PC-3 (cell line): ENCODE data around the gene TMEM117. TPM values are rescaled to one million over a fixed set of nuclear protein-coding genes. Genes with fewer than 3 reads are reported as not detected.

Experiments used
- ATAC-seq: fragments of 200-7000 bp; cut with Tn5 transposase; 2 replicates; pipeline ENCODE4 v1.9.1; 2020; ENCODE audit warnings: mild to moderate bottlenecking, moderate library complexity
- BruUV-seq: library from RNA; stranded (reverse); fragments of 400-500 nt; replicated peaks from 2 replicates; lab custom pipeline; 2021; lab: Mats Ljungman, UMichigan
- CTCF ChIA-PET: fragments of 300-600 bp; sonication (Branson Sonifier 250); formaldehyde crosslinking; loops from one replicate; lab custom pipeline; 2022; ENCODE audit warnings: antibody characterized with exemption; lab: Charles Lee
- POLR2A ChIA-PET: fragments of 300-600 bp; sonication (Branson Sonifier 250); formaldehyde crosslinking; loops from one replicate; lab custom pipeline; 2022; ENCODE audit warnings: antibody characterized with exemption; ENCODE audit not compliant: unreplicated experiment; lab: Charles Lee
- DNase-seq: peaks from one replicate; pipeline ENCODE4 v3.0.0-alpha.2; 2015
- H2AFZ ChIP-seq: fragments of 300-600 bp; sonication (generic); 2 replicates; pipeline ENCODE4 v1.6.0; 2016; ENCODE audit warnings: antibody characterized with exemption, low read length
- H3F3A ChIP-seq: fragments of 300-600 bp; sonication (generic); one replicate; pipeline ENCODE4 v1.6.0; 2017; ENCODE audit warnings: antibody characterized with exemption, low read length, control low read depth, mild to moderate bottlenecking; ENCODE audit not compliant: unreplicated experiment
- H3K27ac ChIP-seq: fragments of 300-600 bp; sonication (generic); 2 replicates; pipeline ENCODE4 v1.5.1; 2016; ENCODE audit warnings: mild to moderate bottlenecking, low read length
- H3K27me3 ChIP-seq: fragments of 300-600 bp; sonication (generic); 2 replicates; pipeline ENCODE4 v1.6.1; 2016; ENCODE audit warnings: low read length, mixed read lengths
- H3K36me3 ChIP-seq: fragments of 300-600 bp; sonication (generic); 2 replicates; pipeline ENCODE4 v1.6.1; 2016; ENCODE audit warnings: low read depth, mixed run types, low read length, mixed read lengths
- H3K4me1 ChIP-seq: fragments of 300-600 bp; sonication (generic); 2 replicates; pipeline ENCODE4 v1.5.1; 2016; ENCODE audit warnings: low read length; ENCODE audit not compliant: insufficient read depth
- H3K4me2 ChIP-seq: fragments of 300-600 bp; sonication (generic); 2 replicates; pipeline ENCODE4 v1.6.0; 2016; ENCODE audit warnings: low read length
- H3K4me3 ChIP-seq: fragments of 300-600 bp; sonication (generic); 2 replicates; pipeline ENCODE4 v1.5.1; 2016; ENCODE audit warnings: mild to moderate bottlenecking, low read length, mixed read lengths
- H3K79me2 ChIP-seq: fragments of 300-600 bp; sonication (generic); 2 replicates; pipeline ENCODE4 v1.6.1; 2017; ENCODE audit warnings: low read length, mixed read lengths
- H3K9ac ChIP-seq: fragments of 300-600 bp; sonication (generic); 2 replicates; pipeline ENCODE4 v1.6.0; 2016; ENCODE audit warnings: mild to moderate bottlenecking, low read length
- H3K9me2 ChIP-seq: fragments of 300-600 bp; sonication (generic); replicated peaks from 2 replicates; pipeline ENCODE4 v1.6.1; 2016; ENCODE audit warnings: mixed run types, low read length, mixed read lengths
- H3K9me3 ChIP-seq: fragments of 300-600 bp; sonication (generic); 2 replicates; pipeline ENCODE4 v1.6.1; 2016; ENCODE audit warnings: low read length, mixed read lengths
- H4K20me1 ChIP-seq: fragments of 300-600 bp; sonication (generic); 2 replicates; pipeline ENCODE4 v1.6.1; 2016; ENCODE audit warnings: low read length, mixed read lengths
- CTCF ChIP-seq: fragments of 300-600 bp; sonication (generic); conservative IDR thresholded peaks from 2 replicates; pipeline ENCODE4 v1.5.1; 2017; ENCODE audit warnings: antibody characterized with exemption, low read depth, mild to moderate bottlenecking, low read length
- EZH2 ChIP-seq: fragments of 300-600 bp; sonication (generic); IDR thresholded peaks from one replicate; pipeline ENCODE4 v1.6.1; 2017; ENCODE audit warnings: antibody characterized with exemption, mild to moderate bottlenecking, low read length; ENCODE audit not compliant: unreplicated experiment
- EZH2phosphoT487 ChIP-seq: fragments of 300-600 bp; sonication (generic); IDR thresholded peaks from 2 replicates; pipeline ENCODE4 v1.6.1; 2018; ENCODE audit warnings: mild to moderate bottlenecking, antibody characterized with exemption, low read length, borderline replicate concordance
- intact Hi-C: fragments of 100-400 bp; cut with micrococcal nuclease; formaldehyde crosslinking; loops from 2 replicates; pipeline ENCODE4 v1.9.0; 2023
- total RNA-seq: library from RNA; depleted of rRNA; stranded (reverse); fragments of >200 nt; gene quantifications from 2 replicates; pipeline ENCODE4 v1.2.3, GENCODE V29; 2014

TMEM117 gene
- total RNA-seq, 1 experiment from 2014 or later: 9.0 TPM

GRCh38 chr12:44342371-44342770, 506.5 kb downstream of the TMEM117 start:
- Histone ChIP-seq H3K4me1 (no peaks in the 10 kb centered on the region), H2AFZ (no peak overlapping the region), H3K27me3 (no peaks in the 10 kb centered on the region), H3K79me2 (no peaks in the 10 kb centered on the region), H3F3A (no peaks in the 10 kb centered on the region), H3K9me3 (no peaks in the 10 kb centered on the region), H3K9me2 (no peaks in the 10 kb centered on the region), H3K4me2 (no peak overlapping the region), H3K27ac (no peak overlapping the region), H3K4me3 (no peak overlapping the region), H4K20me1 (no peaks in the 10 kb centered on the region), H3K9ac (no peak overlapping the region), H3K36me3 (no peaks in the 10 kb centered on the region)
- ATAC-seq: no peak
- intact Hi-C loops: no loop called here
- BruUV-seq: no TSS peak
- DNase-seq: no peak
- POLR2A ChIA-PET: no interaction called here
- CTCF ChIA-PET: no interaction called here
- no peak for TF ChIP-seq EZH2
- TF ChIP-seq EZH2phosphoT487: no peak
- no peak for TF ChIP-seq CTCF

- POLR2A ChIA-PET: no interaction called here
- Histone ChIP-seq H3K9me2 (no peaks in the 10 kb centered on the region), H3K4me2 (no peak overlapping the region), H4K20me1 (no peaks in the 10 kb centered on the region), H3K36me3 (no peaks in the 10 kb centered on the region), H2AFZ (no peak overlapping the region), H3K9ac (no peak overlapping the region), H3K4me1 (no peaks in the 10 kb centered on the region), H3K27me3 (no peaks in the 10 kb centered on the region), H3K4me3 (no peak overlapping the region), H3K9me3 (no peaks in the 10 kb centered on the region), H3F3A (no peaks in the 10 kb centered on the region), H3K79me2 (no peaks in the 10 kb centered on the region), H3K27ac (no peak overlapping the region)
- ATAC-seq (no peak), DNase-seq (no peak)
- TF ChIP-seq EZH2phosphoT487 (no peak), EZH2 (no peak), CTCF (no peak)
- intact Hi-C loops: no loop called here
- CTCF ChIA-PET: no interaction called here
- BruUV-seq: no TSS peak
Measured at GRCh38 chr12:44347145-44347544, 511.3 kb downstream of the TMEM117 start.

- Histone ChIP-seq H3K79me2 (no peaks in the 10 kb centered on the region), H3K27ac (no peak overlapping the region), H3K36me3 (no peaks in the 10 kb centered on the region), H4K20me1 (no peaks in the 10 kb centered on the region), H3K27me3 (no peaks in the 10 kb centered on the region), H3F3A (no peaks in the 10 kb centered on the region), H3K9me2 (no peaks in the 10 kb centered on the region), H3K9me3 (no peaks in the 10 kb centered on the region), H3K9ac (no peak overlapping the region), H2AFZ (no peak overlapping the region), H3K4me2 (no peak overlapping the region), H3K4me1 (no peaks in the 10 kb centered on the region), H3K4me3 (no peak overlapping the region)
- ChIA-PET POLR2A (no interaction called here), CTCF (no interaction called here)
- TF ChIP-seq CTCF: no peak
- no peak for TF ChIP-seq EZH2phosphoT487
- TF ChIP-seq EZH2: no peak
- DNase-seq (no peak), ATAC-seq (no peak)
- intact Hi-C loops: no loop called here
- no TSS peak for BruUV-seq
Measured at GRCh38 chr12:44357494-44357893, 521.6 kb downstream of the TMEM117 start.
